Hepatocyte (in vitro differentiated cells): Measurements from ENCODE around the gene SLC26A6. TPM values are rescaled to one million over a fixed set of nuclear protein-coding genes. Genes with fewer than 3 reads are reported as not detected.
A peak's percentile ranks its signal among the peaks of the same experiment; 100 is the strongest.

Experiments
- DNase-seq: peaks from one replicate; pipeline ENCODE4 v3.0.0-alpha.2; 2016; ENCODE audit warnings: low spot score
- H2AFZ ChIP-seq: fragments of 200-600 bp; sonication (generic); 2 replicates; pipeline ENCODE4 v1.6.0; 2016; ENCODE audit warnings: antibody characterized with exemption, mild to moderate bottlenecking
- H3K27ac ChIP-seq: fragments of 200-600 bp; sonication (generic); 2 replicates; pipeline ENCODE4 v1.5.1; 2016; ENCODE audit warnings: mild to moderate bottlenecking
- H3K27me3 ChIP-seq: fragments of 200-600 bp; sonication (generic); 2 replicates; pipeline ENCODE4 v1.6.1; 2016
- H3K36me3 ChIP-seq: fragments of 200-600 bp; sonication (generic); replicated peaks from 2 replicates; pipeline ENCODE4 v1.5.1; 2016; ENCODE audit warnings: low read depth; ENCODE audit not compliant: insufficient read depth
- H3K4me1 ChIP-seq: fragments of 200-600 bp; sonication (generic); 2 replicates; pipeline ENCODE4 v1.5.1; 2016; ENCODE audit warnings: mild to moderate bottlenecking, moderate library complexity; ENCODE audit not compliant: insufficient read depth
- H3K4me2 ChIP-seq: fragments of 200-600 bp; sonication (generic); 2 replicates; pipeline ENCODE4 v1.6.0; 2016
- H3K4me3 ChIP-seq: fragments of 200-600 bp; sonication (generic); 2 replicates; pipeline ENCODE4 v1.5.1; 2016; ENCODE audit warnings: mild to moderate bottlenecking
- H3K79me2 ChIP-seq: fragments of 200-600 bp; sonication (generic); 2 replicates; pipeline ENCODE4 v1.6.0; 2017; ENCODE audit warnings: mild to moderate bottlenecking
- H3K9me2 ChIP-seq: fragments of 200-600 bp; sonication (generic); replicated peaks from 2 replicates; pipeline ENCODE4 v1.6.0; 2017; ENCODE audit warnings: mild to moderate bottlenecking; ENCODE audit not compliant: insufficient read depth
- H3K9me3 ChIP-seq: fragments of 200-600 bp; sonication (generic); 2 replicates; pipeline ENCODE4 v1.5.1; 2016; ENCODE audit warnings: low read depth, mild to moderate bottlenecking
- H4K20me1 ChIP-seq: fragments of 200-600 bp; sonication (generic); 2 replicates; pipeline ENCODE4 v1.6.0; 2016; ENCODE audit warnings: mild to moderate bottlenecking; ENCODE audit not compliant: insufficient read depth, poor library complexity, severe bottlenecking
- EZH2 ChIP-seq: fragments of 200-600 bp; sonication (generic); IDR thresholded peaks from 2 replicates; pipeline ENCODE4 v1.6.1; 2016; ENCODE audit warnings: antibody characterized with exemption, mild to moderate bottlenecking, borderline replicate concordance
- EZH2phosphoT487 ChIP-seq: fragments of 200-600 bp; sonication (generic); IDR thresholded peaks from one replicate; pipeline ENCODE4 v1.6.1; 2018; ENCODE audit warnings: antibody characterized with exemption, mild to moderate bottlenecking, low read depth, moderate library complexity; ENCODE audit not compliant: unreplicated experiment, severe bottlenecking
- WGBS: methylation state at CpG from one replicate; pipeline ENCODE4 v1.1.6; 2016; ENCODE audit warnings: low lambda C conversion rate; ENCODE audit errors: missing lambda C conversion rate; 5-methylcytosine and 5-hydroxymethylcytosine counted together
- polyA plus RNA-seq: library from polyadenylated mRNA; unstranded; fragments of >200 nt; fragmentation: Nextera tagmentation; extraction: Ambion mirVana; gene quantifications from 2 replicates; pipeline ENCODE4 v1.2.1, GENCODE V29; 2016
- total RNA-seq: library from RNA; depleted of rRNA; stranded (reverse); fragments of >200 nt; gene quantifications from 2 replicates; pipeline ENCODE4 v1.2.3, GENCODE V29; 2014
- TF ChIP-seq, protein P1 (sequence below): fragments of 200-600 bp; sonication (generic); IDR thresholded peaks from 2 replicates; pipeline ENCODE4 v1.5.1; 2016; ENCODE audit warnings: antibody characterized with exemption, mild to moderate bottlenecking; ENCODE audit not compliant: poor library complexity

The SLC26A6 gene
- total and polyA plus RNA-seq, 2 experiments from 2014 or later = 53.7 to 56.6 TPM

DNA sequence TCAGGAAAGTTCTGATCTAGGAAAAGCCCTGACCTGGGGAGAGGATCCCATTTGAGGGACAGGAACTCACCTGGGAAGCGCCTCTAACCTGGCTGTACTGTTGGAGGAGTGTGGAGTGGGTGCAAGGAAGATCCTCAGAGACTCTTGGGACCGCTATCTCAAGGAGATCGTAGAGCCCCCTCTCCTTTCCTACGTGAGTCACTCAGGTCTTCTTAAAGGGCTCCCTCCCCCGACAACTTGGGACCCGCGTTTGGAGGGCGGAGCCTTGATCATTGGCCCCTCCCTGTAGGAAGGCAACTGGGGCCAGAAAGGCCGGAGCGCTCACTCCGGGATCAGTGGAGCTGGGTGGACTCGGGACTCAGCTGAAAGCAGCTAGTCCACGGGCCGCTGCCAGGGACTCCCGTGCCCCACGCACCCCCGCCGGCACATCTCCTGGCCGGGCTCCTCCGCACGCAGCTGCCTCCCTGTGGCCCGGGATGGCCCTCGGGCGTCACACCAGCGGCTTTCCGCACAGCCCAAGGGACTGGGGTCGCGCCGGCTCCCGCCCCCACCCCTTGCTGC lies 520 bp downstream of the SLC26A6 start:
- Histone ChIP-seq H4K20me1 (peaks cover 8% of the 10 kb centered on the region), H3K27ac (peak overlapping the region; percentile 63), H3K9me2 (no peaks in the 10 kb centered on the region), H3K36me3 (no peaks in the 10 kb centered on the region), H3K9me3 (no peaks in the 10 kb centered on the region), H3K27me3 (no peaks in the 10 kb centered on the region), H3K4me3 (peak overlapping the region; percentile 73), H3K4me1 (peaks cover 22% of the 10 kb centered on the region), H3K79me2 (peaks cover 12% of the 10 kb centered on the region), H2AFZ (peak overlapping the region; percentile 67), H3K4me2 (peak overlapping the region; percentile 90)
- DNase-seq = peak; percentile 77
- TF ChIP-seq EZH2phosphoT487 (no peak), EZH2 (no peak)
- TF ChIP-seq, protein P1, sequence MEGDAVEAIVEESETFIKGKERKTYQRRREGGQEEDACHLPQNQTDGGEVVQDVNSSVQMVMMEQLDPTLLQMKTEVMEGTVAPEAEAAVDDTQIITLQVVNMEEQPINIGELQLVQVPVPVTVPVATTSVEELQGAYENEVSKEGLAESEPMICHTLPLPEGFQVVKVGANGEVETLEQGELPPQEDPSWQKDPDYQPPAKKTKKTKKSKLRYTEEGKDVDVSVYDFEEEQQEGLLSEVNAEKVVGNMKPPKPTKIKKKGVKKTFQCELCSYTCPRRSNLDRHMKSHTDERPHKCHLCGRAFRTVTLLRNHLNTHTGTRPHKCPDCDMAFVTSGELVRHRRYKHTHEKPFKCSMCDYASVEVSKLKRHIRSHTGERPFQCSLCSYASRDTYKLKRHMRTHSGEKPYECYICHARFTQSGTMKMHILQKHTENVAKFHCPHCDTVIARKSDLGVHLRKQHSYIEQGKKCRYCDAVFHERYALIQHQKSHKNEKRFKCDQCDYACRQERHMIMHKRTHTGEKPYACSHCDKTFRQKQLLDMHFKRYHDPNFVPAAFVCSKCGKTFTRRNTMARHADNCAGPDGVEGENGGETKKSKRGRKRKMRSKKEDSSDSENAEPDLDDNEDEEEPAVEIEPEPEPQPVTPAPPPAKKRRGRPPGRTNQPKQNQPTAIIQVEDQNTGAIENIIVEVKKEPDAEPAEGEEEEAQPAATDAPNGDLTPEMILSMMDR = no peak
- WGBS = 3% methylated on average over 30 of the region's 30 CpGs

DNA sequence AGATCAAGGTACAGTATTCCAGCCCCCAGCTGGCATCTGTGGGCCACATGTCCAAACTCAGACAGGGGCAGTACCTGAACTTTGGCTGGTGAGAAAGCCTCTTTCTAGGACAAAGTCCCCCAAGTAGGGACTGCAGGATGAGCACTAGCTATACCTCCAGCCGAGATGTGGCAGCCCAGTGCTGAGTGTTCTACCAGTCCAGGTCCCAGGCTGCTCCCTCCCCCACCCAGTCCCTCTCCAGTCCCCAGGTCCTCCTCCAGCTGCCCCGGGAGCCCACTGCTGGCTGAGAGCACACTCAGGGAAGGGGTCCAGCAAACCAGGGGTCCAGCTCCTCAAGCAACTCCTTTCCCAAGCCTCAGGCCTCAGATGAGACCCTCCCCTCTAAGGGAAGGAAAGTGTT lies 1.5 kb downstream of the SLC26A6 start:
- 78% methylated on average over 1 of the region's 2 CpGs for WGBS
- TF ChIP-seq EZH2phosphoT487 (no peak), EZH2 (no peak)
- no peak overlapping the region for H2AFZ ChIP-seq
- peaks cover 22% of the 10 kb centered on the region for H3K4me1 ChIP-seq
- H3K9me2 ChIP-seq = no peaks in the 10 kb centered on the region
- no peaks in the 10 kb centered on the region for H3K9me3 ChIP-seq
- H4K20me1 ChIP-seq = peaks cover 8% of the 10 kb centered on the region
- no peak overlapping the region for H3K4me3 ChIP-seq
- peak overlapping the region; percentile 90 for H3K4me2 ChIP-seq
- H3K36me3 ChIP-seq = no peaks in the 10 kb centered on the region
- H3K79me2 ChIP-seq = peaks cover 12% of the 10 kb centered on the region
- no peak for DNase-seq
- no peak overlapping the region for H3K27ac ChIP-seq
- H3K27me3 ChIP-seq = no peaks in the 10 kb centered on the region

DNA sequence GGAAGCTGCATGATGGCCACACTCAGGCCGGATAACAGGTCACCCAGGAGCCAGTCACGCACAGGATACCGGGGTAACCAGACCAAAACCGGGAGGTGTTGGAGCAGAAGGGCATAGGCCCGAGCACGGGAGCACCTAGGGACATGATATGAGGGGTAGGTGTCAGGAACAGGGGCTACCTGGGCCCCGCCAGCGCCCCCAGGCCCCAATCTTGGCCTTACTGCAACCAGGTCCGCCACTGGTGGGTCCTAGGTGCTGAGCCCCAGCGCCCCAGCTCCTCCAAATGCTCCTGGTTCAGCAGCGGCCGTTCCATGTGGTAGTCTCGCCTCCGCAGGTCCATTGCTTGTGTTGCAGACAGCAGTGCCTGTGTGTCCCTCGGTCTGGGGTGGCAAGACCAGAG lies 2.0 kb downstream of the SLC26A6 start:
- H3K4me2 ChIP-seq = peak overlapping the region; percentile 90
- TF ChIP-seq, protein P1 = no peak
- TF ChIP-seq EZH2 (no peak), EZH2phosphoT487 (no peak)
- H3K9me3 ChIP-seq = no peaks in the 10 kb centered on the region
- H3K79me2 ChIP-seq = peaks cover 12% of the 10 kb centered on the region
- peaks cover 22% of the 10 kb centered on the region for H3K4me1 ChIP-seq
- H3K36me3 ChIP-seq = no peaks in the 10 kb centered on the region
- DNase-seq = no peak
- H4K20me1 ChIP-seq = peaks cover 8% of the 10 kb centered on the region
- H2AFZ ChIP-seq = no peak overlapping the region
- no peak overlapping the region for H3K4me3 ChIP-seq
- no peaks in the 10 kb centered on the region for H3K9me2 ChIP-seq
- WGBS = 97% methylated on average over 15 of the region's 15 CpGs
- H3K27ac ChIP-seq = no peak overlapping the region
- no peaks in the 10 kb centered on the region for H3K27me3 ChIP-seq

DNA sequence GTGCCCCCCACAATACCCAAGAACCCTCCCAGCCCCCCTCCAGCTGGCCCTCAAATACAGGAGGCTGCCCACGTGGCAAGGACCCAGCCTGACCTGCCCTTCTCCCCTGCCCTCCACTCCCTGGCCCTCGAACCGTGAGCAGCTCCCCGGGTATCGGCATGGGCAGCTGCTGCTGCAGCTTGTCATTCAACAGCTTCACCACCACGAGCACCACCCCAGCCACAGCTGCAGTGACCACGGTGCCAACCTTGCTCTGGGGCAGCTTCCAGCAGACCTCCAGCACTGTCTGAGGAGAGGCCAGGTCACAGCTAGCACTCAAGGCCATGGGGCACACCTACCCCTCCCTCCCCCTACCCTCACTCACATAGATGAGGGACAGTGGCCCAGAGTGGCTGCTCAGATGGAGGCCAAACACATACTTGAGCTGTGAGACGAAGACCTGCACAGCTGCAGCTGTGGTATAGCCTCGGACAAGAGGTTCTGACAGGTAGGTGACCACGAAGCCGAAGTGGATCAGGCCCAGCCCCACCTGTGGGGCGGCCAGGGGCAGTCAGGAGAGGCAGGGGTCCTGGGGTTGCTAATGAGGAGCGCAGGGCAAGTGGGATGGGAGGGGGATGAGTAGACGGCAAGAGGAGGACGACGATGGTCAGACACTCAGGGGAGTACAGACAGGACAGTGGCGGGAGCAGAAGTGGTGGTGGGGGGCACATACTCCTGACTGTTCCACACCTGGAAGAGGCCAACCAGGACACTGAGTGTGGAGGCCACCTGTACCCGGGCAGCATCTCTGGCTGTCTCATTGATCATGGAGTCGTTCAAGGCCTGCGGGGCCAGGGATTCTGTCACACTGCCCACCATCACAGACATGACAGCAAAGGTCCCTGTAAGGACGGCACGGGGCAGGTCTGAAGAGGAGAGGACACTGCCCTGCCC lies 3.5 kb downstream of the SLC26A6 start:
- H3K9me3 ChIP-seq = no peaks in the 10 kb centered on the region
- H3K36me3 ChIP-seq = no peaks in the 10 kb centered on the region
- WGBS = 96% methylated on average over 22 of the region's 22 CpGs
- H3K9me2 ChIP-seq = no peaks in the 10 kb centered on the region
- DNase-seq = no peak
- no peak overlapping the region for H3K4me2 ChIP-seq
- H4K20me1 ChIP-seq = peaks cover 8% of the 10 kb centered on the region
- H3K79me2 ChIP-seq = peaks cover 12% of the 10 kb centered on the region
- no peak overlapping the region for H2AFZ ChIP-seq
- TF ChIP-seq EZH2 = no peak
- TF ChIP-seq EZH2phosphoT487 = no peak
- TF ChIP-seq, protein P1 = no peak
- H3K4me3 ChIP-seq = no peak overlapping the region
- no peak overlapping the region for H3K27ac ChIP-seq
- peaks cover 18% of the 10 kb centered on the region for H3K4me1 ChIP-seq
- no peaks in the 10 kb centered on the region for H3K27me3 ChIP-seq
